G401 (cell line): ENCODE measurements around the gene PURB. TPM values are rescaled to one million over a fixed set of nuclear protein-coding genes. Genes with fewer than 3 reads are reported as not detected.

Source experiments
- total RNA-seq: library from RNA; depleted of rRNA; stranded (reverse); fragments of >200 nt; shearing (Covaris generic); gene quantifications from 2 replicates; pipeline ENCODE4 v1.2.3, GENCODE V29; 2014; rRNA removed

The PURB gene
- total RNA-seq, 1 experiment from 2014 or later = 13.1 TPM

Other genes starting within 250 kb of the PURB start
- 0.92 and 2.3 TPM in 2 replicates for gene ZMIZ2, start 136.7 kb downstream of the PURB start, total RNA-seq
- gene PPIA, start 88.8 kb downstream of the PURB start, total RNA-seq = 4,753 and 4,999 TPM in 2 replicates
- 315 and 379 TPM in 2 replicates for gene H2AZ2, start 37.4 kb downstream of the PURB start, total RNA-seq
- gene MYO1G, start 93.5 kb upstream of the PURB start, total RNA-seq = 0.37 and 0.98 TPM in 2 replicates
- 30.2 and 34.2 TPM in 2 replicates for gene CCM2, start 114.7 kb upstream of the PURB start, total RNA-seq
- not detected in 2 replicates for gene NACAD, start 203.4 kb upstream of the PURB start, total RNA-seq
- gene TBRG4, start 226.2 kb upstream of the PURB start, total RNA-seq = 133 and 136 TPM in 2 replicates